Measurements from ENCODE around the gene SBNO1.

DNA sequence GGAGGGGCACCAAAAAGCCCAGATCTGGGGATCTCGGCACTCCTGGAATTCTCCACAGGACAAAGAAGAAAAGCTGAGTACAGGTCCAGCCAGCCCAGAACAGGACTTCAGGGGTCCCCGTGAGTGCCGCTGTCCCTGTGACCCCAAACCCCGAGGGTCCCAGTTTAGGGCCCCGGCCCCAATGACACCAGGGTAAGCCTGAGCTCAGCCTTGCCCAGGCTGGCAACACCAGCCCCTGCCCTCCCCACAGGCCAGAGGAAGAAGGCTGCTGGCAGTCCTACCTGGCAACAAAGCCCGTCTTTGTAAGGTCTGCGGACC is 94.8 kb downstream of the SBNO1 start:
- TF ChIP-seq POLR2A (IDR thresholded peaks at IDR 0.05; ENCODE audit: low read length): no peak
- no peak for TF ChIP-seq GATA1 (IDR thresholded peaks at IDR 0.05; ENCODE audit: low read depth, low read length)

Data from erythroblast (primary cell).